Keratinocyte (primary cell): Measurements from ENCODE around the gene GPC5. TPM values are rescaled to one million over a fixed set of nuclear protein-coding genes. Genes with fewer than 3 reads are reported as not detected.

Experiments
- DNase-seq: peaks from one replicate; pipeline ENCODE4 v3.0.0-alpha.2; 2011; ENCODE audit warnings: low read depth, missing footprints, low spot score
- FAIRE-seq: peaks from 2 replicates; lab custom pipeline; 2011; peaks lifted over from hg19 to GRCh38; lab: Jason Lieb, UNC
- H2AFZ ChIP-seq: 2 replicates; pipeline ENCODE4 v1.6.0; 2012; ENCODE audit warnings: low read length, control low read depth, inconsistent platforms; ENCODE audit not compliant: control insufficient read depth
- H3K27ac ChIP-seq: 2 replicates; pipeline ENCODE4 v1.5.1; 2011; ENCODE audit warnings: low read length; ENCODE audit not compliant: control insufficient read depth, insufficient read depth
- H3K27me3 ChIP-seq: 3 replicates; pipeline ENCODE4 v1.6.0; 2011; ENCODE audit warnings: low read length; ENCODE audit not compliant: control insufficient read depth, insufficient read depth; ENCODE audit errors: extremely low read depth
- H3K36me3 ChIP-seq, 2 experiments: 2 replicates in 1 of 2; 3 replicates in 1 of 2; pipeline ENCODE4 v1.5.1; 2011; ENCODE audit warnings: low read length in 2 of 2, mild to moderate bottlenecking in 1 of 2; ENCODE audit not compliant: control insufficient read depth in 2 of 2, insufficient read depth in 2 of 2; ENCODE audit errors: extremely low read depth in 1 of 2
- H3K4me1 ChIP-seq: 3 replicates; pipeline ENCODE4 v1.5.1; 2011; ENCODE audit warnings: low read length; ENCODE audit not compliant: control insufficient read depth, insufficient read depth; ENCODE audit errors: extremely low read depth
- H3K4me2 ChIP-seq: 3 replicates; pipeline ENCODE4 v1.6.0; 2011; ENCODE audit warnings: low read depth, low read length; ENCODE audit not compliant: control insufficient read depth, insufficient read depth; ENCODE audit errors: extremely low read depth
- H3K4me3 ChIP-seq, 3 experiments: fragments of 200-600 bp in 1 of 3; sonication (generic) in 1 of 3; 2 replicates in 2 of 3; 3 replicates in 1 of 3; pipeline ENCODE4 v1.5.1; 2011 to 2016; ENCODE audit warnings: low read length in 3 of 3, mild to moderate bottlenecking in 3 of 3, control low read depth in 2 of 3, inconsistent platforms in 1 of 3, low read depth in 1 of 3, mixed read lengths in 1 of 3, mixed run types in 1 of 3, moderate library complexity in 1 of 3; ENCODE audit not compliant: control insufficient read depth in 2 of 3, insufficient read depth in 2 of 3; ENCODE audit errors: extremely low read depth in 1 of 3
- H3K79me2 ChIP-seq: 2 replicates; pipeline ENCODE4 v1.6.0; 2012; ENCODE audit warnings: low read length; ENCODE audit not compliant: control insufficient read depth, insufficient read depth
- H3K9ac ChIP-seq: 3 replicates; pipeline ENCODE4 v1.6.0; 2011; ENCODE audit warnings: low read length; ENCODE audit not compliant: control insufficient read depth, insufficient read depth; ENCODE audit errors: extremely low read depth
- H3K9me1 ChIP-seq: 3 replicates; pipeline ENCODE4 v1.6.0; 2011; ENCODE audit warnings: low read length; ENCODE audit not compliant: control insufficient read depth, insufficient read depth; ENCODE audit errors: extremely low read depth
- H3K9me3 ChIP-seq: 2 replicates; pipeline ENCODE4 v1.5.1; 2012; ENCODE audit warnings: low read depth, low read length; ENCODE audit not compliant: control insufficient read depth
- H4K20me1 ChIP-seq: 3 replicates; pipeline ENCODE4 v1.6.0; 2011; ENCODE audit warnings: low read length; ENCODE audit not compliant: control insufficient read depth, insufficient read depth; ENCODE audit errors: extremely low read depth
- EZH2 ChIP-seq: IDR thresholded peaks from one replicate; pipeline ENCODE4 v1.6.1; 2012; ENCODE audit warnings: inconsistent platforms, mild to moderate bottlenecking, low read length, moderate library complexity
- dilution Hi-C: fragments of 300-500 bp; cut with MboI; formaldehyde crosslinking; loops from one replicate; pipeline ENCODE4 v1.7.0; 2020; ENCODE audit warnings: low sequenced_read_pairs; ENCODE audit not compliant: extremely low pct_ligation_motif_present
- polyA plus RNA-seq, 5 experiments: library from polyadenylated mRNA; depleted of rRNA in 3 of 5; stranded (reverse) in 3 of 5; stranded (forward) in 1 of 5; unstranded in 1 of 5; fragments of >200 nt; gene quantifications; 1 replicate in 1 of 5; 2 replicates in 3 of 5; 3 replicates in 1 of 5; pipeline versions ENCODE4 v1.2.1 to v1.2.3, GENCODE V29; 2011 to 2012; ENCODE audit warnings: missing spikeins in 2 of 5, low read depth in 1 of 5, low replicate concordance in 1 of 5
- TF ChIP-seq, protein P1 (sequence below), 3 experiments: IDR thresholded peaks in 1 of 3; conservative IDR thresholded peaks in 1 of 3; optimal IDR thresholded peaks in 1 of 3; 2 replicates in 2 of 3; 3 replicates in 1 of 3; pipeline versions ENCODE3 to v1.5.1; 2011; ENCODE audit warnings: low read length in 3 of 3, mild to moderate bottlenecking in 3 of 3, moderate library complexity in 2 of 3, control low read depth in 1 of 3, inconsistent platforms in 1 of 3; ENCODE audit not compliant: insufficient read depth in 2 of 3; ENCODE audit errors: extremely low read depth in 1 of 3

The GPC5 gene
- polyA plus RNA-seq, 1 donor (not counting 4 experiments of a cell fraction or from before 2014, with no cell fraction given): 0.10 TPM

DNA sequence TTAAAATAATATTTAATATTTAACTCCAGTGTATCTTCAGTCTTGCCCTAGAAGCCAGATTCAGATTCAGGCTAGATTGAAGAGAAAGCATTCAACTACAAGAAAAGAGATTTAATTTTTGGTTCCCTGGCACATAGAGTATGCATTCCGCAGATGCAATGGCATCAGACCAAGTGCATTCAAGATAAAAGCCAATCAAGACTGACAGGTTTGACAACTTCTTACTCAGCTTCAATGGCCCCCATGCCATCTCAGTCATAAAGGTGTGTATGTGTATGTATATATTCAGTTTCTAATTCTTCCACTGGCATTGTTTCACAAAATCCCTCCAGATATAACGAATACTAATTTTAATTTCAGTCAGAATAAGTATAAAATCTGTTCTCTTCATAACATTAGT, 1177.4 kb downstream of the GPC5 start:
- dilution Hi-C loops: no loop called here
- no peaks in the 10 kb centered on the region for H3K9me1 ChIP-seq
- TF ChIP-seq, protein P1, sequence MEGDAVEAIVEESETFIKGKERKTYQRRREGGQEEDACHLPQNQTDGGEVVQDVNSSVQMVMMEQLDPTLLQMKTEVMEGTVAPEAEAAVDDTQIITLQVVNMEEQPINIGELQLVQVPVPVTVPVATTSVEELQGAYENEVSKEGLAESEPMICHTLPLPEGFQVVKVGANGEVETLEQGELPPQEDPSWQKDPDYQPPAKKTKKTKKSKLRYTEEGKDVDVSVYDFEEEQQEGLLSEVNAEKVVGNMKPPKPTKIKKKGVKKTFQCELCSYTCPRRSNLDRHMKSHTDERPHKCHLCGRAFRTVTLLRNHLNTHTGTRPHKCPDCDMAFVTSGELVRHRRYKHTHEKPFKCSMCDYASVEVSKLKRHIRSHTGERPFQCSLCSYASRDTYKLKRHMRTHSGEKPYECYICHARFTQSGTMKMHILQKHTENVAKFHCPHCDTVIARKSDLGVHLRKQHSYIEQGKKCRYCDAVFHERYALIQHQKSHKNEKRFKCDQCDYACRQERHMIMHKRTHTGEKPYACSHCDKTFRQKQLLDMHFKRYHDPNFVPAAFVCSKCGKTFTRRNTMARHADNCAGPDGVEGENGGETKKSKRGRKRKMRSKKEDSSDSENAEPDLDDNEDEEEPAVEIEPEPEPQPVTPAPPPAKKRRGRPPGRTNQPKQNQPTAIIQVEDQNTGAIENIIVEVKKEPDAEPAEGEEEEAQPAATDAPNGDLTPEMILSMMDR (optimal IDR thresholded peaks at IDR 0.05 in 1 of 3, IDR thresholded peaks at IDR 0.05 in 1 of 3, conservative IDR thresholded peaks at IDR 0.05 in 1 of 3; ENCODE audit: extremely low read depth in 1 of 3, insufficient read depth in 2 of 3, low read length in 3 of 3): no peak
- TF ChIP-seq EZH2: no peak
- H3K4me1 ChIP-seq: peaks cover 5% of the 10 kb centered on the region
- no peaks in the 10 kb centered on the region for H4K20me1 ChIP-seq
- H3K27ac ChIP-seq: no peak overlapping the region
- H3K4me3 ChIP-seq: no peak overlapping the region
- DNase-seq (no peak), FAIRE-seq (no peak)
- no peak overlapping the region for H3K4me2 ChIP-seq
- no peaks in the 10 kb centered on the region for H3K9me3 ChIP-seq
- H3K27me3 ChIP-seq: no peaks in the 10 kb centered on the region
- no peaks in the 10 kb centered on the region for H3K36me3 ChIP-seq
- H2AFZ ChIP-seq: no peak overlapping the region
- no peaks in the 10 kb centered on the region for H3K79me2 ChIP-seq
- no peak overlapping the region for H3K9ac ChIP-seq

DNA sequence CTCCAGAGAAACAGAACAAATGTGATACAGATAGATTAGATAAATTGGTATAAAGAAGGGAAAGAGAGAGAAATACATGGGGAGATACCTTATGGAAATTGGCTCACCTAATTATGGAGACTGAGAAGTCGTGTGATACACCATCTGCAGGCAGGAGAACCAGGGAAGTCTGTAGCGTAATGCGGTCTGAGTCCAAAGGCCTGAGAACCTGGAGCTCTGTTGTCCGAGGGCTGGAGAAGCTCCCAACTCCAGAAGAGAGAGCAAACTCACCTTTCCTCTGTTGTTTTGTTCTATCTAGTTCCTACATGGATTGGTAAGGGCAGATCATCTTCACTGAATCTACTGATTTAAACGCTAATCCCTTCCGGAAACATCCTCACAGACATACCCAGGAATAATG, 1179.9 kb downstream of the GPC5 start:
- H3K27ac ChIP-seq: no peak overlapping the region
- H3K36me3 ChIP-seq: no peaks in the 10 kb centered on the region
- no peaks in the 10 kb centered on the region for H3K9me1 ChIP-seq
- H3K9ac ChIP-seq: no peak overlapping the region
- H4K20me1 ChIP-seq: no peaks in the 10 kb centered on the region
- FAIRE-seq (no peak), DNase-seq (no peak)
- no peak overlapping the region for H3K4me3 ChIP-seq
- H2AFZ ChIP-seq: no peak overlapping the region
- TF ChIP-seq EZH2: no peak
- TF ChIP-seq, protein P1 (optimal IDR thresholded peaks at IDR 0.05 in 1 of 3, IDR thresholded peaks at IDR 0.05 in 1 of 3, conservative IDR thresholded peaks at IDR 0.05 in 1 of 3; ENCODE audit: extremely low read depth in 1 of 3, insufficient read depth in 2 of 3, low read length in 3 of 3): no peak
- H3K4me2 ChIP-seq: no peak overlapping the region
- no peaks in the 10 kb centered on the region for H3K9me3 ChIP-seq
- no peaks in the 10 kb centered on the region for H3K79me2 ChIP-seq
- H3K27me3 ChIP-seq: no peaks in the 10 kb centered on the region
- peaks cover 5% of the 10 kb centered on the region for H3K4me1 ChIP-seq
- dilution Hi-C loops: no loop called here
